Muscle of leg (tissue), 11 donors: ENCODE data around the gene ATRNL1. TPM values are rescaled to one million over a fixed set of nuclear protein-coding genes. Genes with fewer than 3 reads are reported as not detected.
A peak's percentile ranks its signal among the peaks of the same experiment; 100 is the strongest.

ENCODE experiments used
- DNase-seq: peaks from one replicate; pipeline ENCODE4 v3.0.0; 2013
- H3K27ac ChIP-seq: one replicate; pipeline ENCODE4 v1.5.1; 2013; ENCODE audit warnings: mild to moderate bottlenecking, low read length, control low read depth
- H3K27me3 ChIP-seq: one replicate; pipeline ENCODE4 v1.6.1; 2013; ENCODE audit warnings: low read length; ENCODE audit not compliant: control insufficient read depth, insufficient read depth
- H3K36me3 ChIP-seq: one replicate; pipeline ENCODE4 v1.6.1; 2013; ENCODE audit warnings: low read length; ENCODE audit not compliant: control insufficient read depth, insufficient read depth
- H3K4me1 ChIP-seq: one replicate; pipeline ENCODE4 v1.6.1; 2013; ENCODE audit warnings: low read length; ENCODE audit not compliant: control insufficient read depth, insufficient read depth
- H3K4me3 ChIP-seq: one replicate; pipeline ENCODE4 v1.5.1; 2013; ENCODE audit warnings: low read length, control low read depth
- H3K9me3 ChIP-seq: replicated peaks from 2 replicates; pipeline ENCODE4 v1.6.1; 2013; ENCODE audit warnings: low read depth, low read length; ENCODE audit not compliant: control insufficient read depth
- WGBS: methylation state at CpG from one replicate; pipeline ENCODE4 v1.1.5; 2013; ENCODE audit warnings: missing lambda C conversion rate; ENCODE audit not compliant: insufficient coverage; 5-methylcytosine and 5-hydroxymethylcytosine counted together
- polyA plus RNA-seq, 8 donors: library from polyadenylated mRNA; unstranded; fragments of 120-200 nt; gene quantifications; one replicate each; pipeline versions ENCODE4 v1.2.1 to v1.2.3, GENCODE V29; 2013; ENCODE audit warnings: inconsistent platforms in 1 of 8, low replicate concordance in 1 of 8; ENCODE audit not compliant: insufficient read length in 8 of 8, insufficient read depth in 1 of 8
- total RNA-seq: library from RNA; stranded (reverse); fragments of 120-200 nt; gene quantifications from one replicate; pipeline ENCODE4 v1.2.4, GENCODE V29; 2013

Gene ATRNL1
- total and polyA plus RNA-seq, 9 donors, result 0.42 to 7.1 (median 0.92) TPM

- Histone ChIP-seq H3K4me3 (no peak overlapping the region), H3K36me3 (no peaks in the 10 kb centered on the region), H3K27me3 (no peaks in the 10 kb centered on the region), H3K27ac (no peak overlapping the region), H3K9me3 (no peaks in the 10 kb centered on the region), H3K4me1 (no peaks in the 10 kb centered on the region)
- DNase-seq, result no peak
- WGBS, result no CpG with 5 or more reads among the region's 3 CpGs
Observed at GRCh38 chr10:115117301-115117700, 24.1 kb downstream of the ATRNL1 start.

- DNase-seq, result no peak
Observed at GRCh38 chr10:115118346-115118745, 25.2 kb downstream of the ATRNL1 start.

GRCh38 chr10:115125505-115125904, 32.3 kb downstream of the ATRNL1 start:
- Histone ChIP-seq H3K27ac (no peak overlapping the region), H3K4me1 (no peaks in the 10 kb centered on the region), H3K9me3 (no peaks in the 10 kb centered on the region), H3K36me3 (no peaks in the 10 kb centered on the region), H3K27me3 (no peaks in the 10 kb centered on the region), H3K4me3 (no peak overlapping the region)
- no peak for DNase-seq
- WGBS, result 71% methylated on average over 1 of the region's 4 CpGs

More at GRCh38 chr10:115118346-115118745, 25.2 kb downstream of the ATRNL1 start:
- H3K4me3 ChIP-seq, result no peak overlapping the region
- H3K36me3 ChIP-seq, result no peaks in the 10 kb centered on the region
- WGBS, result 60% methylated on average over 1 of the region's 1 CpG
- no peaks in the 10 kb centered on the region for H3K9me3 ChIP-seq
- no peaks in the 10 kb centered on the region for H3K4me1 ChIP-seq
- H3K27me3 ChIP-seq, result no peaks in the 10 kb centered on the region
- no peak overlapping the region for H3K27ac ChIP-seq

GRCh38 chr10:115129752-115130151, 36.6 kb downstream of the ATRNL1 start:
- DNase-seq, result peak; percentile 45
- H3K9me3 ChIP-seq, result no peaks in the 10 kb centered on the region
- no peaks in the 10 kb centered on the region for H3K4me1 ChIP-seq
- H3K27me3 ChIP-seq, result no peaks in the 10 kb centered on the region
- H3K4me3 ChIP-seq, result no peak overlapping the region
- no peak overlapping the region for H3K27ac ChIP-seq
- H3K36me3 ChIP-seq, result no peaks in the 10 kb centered on the region

GRCh38 chr10:115136616-115137015, 43.5 kb downstream of the ATRNL1 start:
- Histone ChIP-seq H3K27me3 (no peaks in the 10 kb centered on the region), H3K36me3 (no peaks in the 10 kb centered on the region), H3K9me3 (no peaks in the 10 kb centered on the region), H3K4me1 (no peaks in the 10 kb centered on the region), H3K4me3 (no peak overlapping the region), H3K27ac (no peak overlapping the region)
- DNase-seq, result no peak

GRCh38 chr10:115141254-115141653, 48.1 kb downstream of the ATRNL1 start:
- Histone ChIP-seq H3K4me3 (no peak overlapping the region), H3K36me3 (no peaks in the 10 kb centered on the region), H3K27me3 (no peaks in the 10 kb centered on the region), H3K27ac (no peak overlapping the region), H3K9me3 (no peaks in the 10 kb centered on the region), H3K4me1 (no peaks in the 10 kb centered on the region)
- peak; percentile 12 for DNase-seq

GRCh38 chr10:115157357-115157756, 64.2 kb downstream of the ATRNL1 start:
- Histone ChIP-seq H3K9me3 (no peaks in the 10 kb centered on the region), H3K36me3 (no peaks in the 10 kb centered on the region), H3K4me1 (no peaks in the 10 kb centered on the region), H3K4me3 (no peak overlapping the region), H3K27ac (no peak overlapping the region), H3K27me3 (no peaks in the 10 kb centered on the region)
- WGBS, result no CpG with 5 or more reads among the region's 2 CpGs
- DNase-seq, result no peak

GRCh38 chr10:115163129-115163528, 70.0 kb downstream of the ATRNL1 start:
- no peaks in the 10 kb centered on the region for H3K27me3 ChIP-seq
- no peaks in the 10 kb centered on the region for H3K36me3 ChIP-seq
- no peak for DNase-seq
- no peak overlapping the region for H3K4me3 ChIP-seq
- 100% methylated on average over 1 of the region's 5 CpGs for WGBS
- no peaks in the 10 kb centered on the region for H3K9me3 ChIP-seq
- H3K4me1 ChIP-seq, result no peaks in the 10 kb centered on the region
- no peak overlapping the region for H3K27ac ChIP-seq

- H3K9me3 ChIP-seq, result no peaks in the 10 kb centered on the region
- no CpG with 5 or more reads among the region's 2 CpGs for WGBS
- DNase-seq, result no peak
- H3K27me3 ChIP-seq, result no peaks in the 10 kb centered on the region
- H3K27ac ChIP-seq, result no peak overlapping the region
- H3K4me1 ChIP-seq, result no peaks in the 10 kb centered on the region
- H3K4me3 ChIP-seq, result no peak overlapping the region
- no peaks in the 10 kb centered on the region for H3K36me3 ChIP-seq
Observed at GRCh38 chr10:115164220-115164619, 71.1 kb downstream of the ATRNL1 start.

- Histone ChIP-seq H3K9me3 (no peaks in the 10 kb centered on the region), H3K27ac (no peak overlapping the region), H3K4me1 (no peaks in the 10 kb centered on the region), H3K27me3 (no peaks in the 10 kb centered on the region), H3K4me3 (no peak overlapping the region), H3K36me3 (no peaks in the 10 kb centered on the region)
- no CpG with 5 or more reads among the region's 2 CpGs for WGBS
- DNase-seq, result no peak
Observed at GRCh38 chr10:115167751-115168150, 74.6 kb downstream of the ATRNL1 start.

- DNase-seq, result peak; percentile 10
- no peaks in the 10 kb centered on the region for H3K27me3 ChIP-seq
- WGBS, result no CpG with 5 or more reads among the region's 1 CpG
Observed at GRCh38 chr10:115171392-115171960, 78.3 kb downstream of the ATRNL1 start.

More at GRCh38 chr10:115171392-115171960, 78.3 kb downstream of the ATRNL1 start:
- no peaks in the 10 kb centered on the region for H3K4me1 ChIP-seq
- H3K36me3 ChIP-seq, result no peaks in the 10 kb centered on the region
- H3K27ac ChIP-seq, result no peak overlapping the region
- no peaks in the 10 kb centered on the region for H3K9me3 ChIP-seq
- H3K4me3 ChIP-seq, result no peak overlapping the region
